Transverse colon (tissue), 4 donors: Measurements from ENCODE around the gene KLHL29.

Experiments
- POLR2AphosphoS5 ChIP-seq, 3 donors: sonication (generic); formaldehyde crosslinking; IDR thresholded peaks; one replicate each; pipeline ENCODE4 v1.6.1; 2016; ENCODE audit warnings: antibody characterized with exemption in 3 of 3
- TF ChIP-seq, protein P1 (sequence below), 5 experiments: fragments of 200-600 bp in 3 of 5; fragments of 450-650 bp in 2 of 5; sonication (generic) in 3 of 5; IDR thresholded peaks; 1 replicate in 2 of 5; 2 replicates in 3 of 5; pipeline ENCODE4 v1.5.1; 2016 to 2017; ENCODE audit warnings: antibody characterized with exemption in 5 of 5, inconsistent platforms in 3 of 5, mild to moderate bottlenecking in 2 of 5, moderate library complexity in 1 of 5

DNA sequence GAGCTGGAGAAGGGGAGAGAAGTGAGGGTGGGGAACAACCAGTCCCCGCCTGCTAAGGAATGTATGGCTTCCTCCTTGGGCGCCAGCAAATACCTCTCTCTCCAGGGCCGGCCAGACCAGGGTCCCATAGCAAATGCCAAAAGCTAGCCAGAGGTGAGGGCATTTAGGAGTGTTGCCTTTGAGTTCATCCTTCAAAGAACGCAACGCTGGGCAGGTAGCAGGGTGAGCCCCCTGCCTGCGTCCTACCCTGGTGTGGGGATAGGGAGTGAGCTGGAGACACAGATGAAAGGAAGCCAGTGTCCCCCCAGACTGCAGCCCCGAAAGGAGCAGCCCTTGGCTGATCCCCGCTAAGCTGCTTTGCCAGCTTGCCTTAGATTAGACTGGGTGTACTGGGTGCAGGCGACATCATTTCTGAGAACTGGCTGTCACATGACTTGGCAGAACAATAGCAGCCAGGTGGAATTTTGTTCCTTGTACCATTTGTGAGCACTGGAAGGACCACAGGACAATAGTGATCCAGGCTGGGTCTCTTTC lies 40.4 kb downstream of the KLHL29 start:
- TF ChIP-seq, protein P1, sequence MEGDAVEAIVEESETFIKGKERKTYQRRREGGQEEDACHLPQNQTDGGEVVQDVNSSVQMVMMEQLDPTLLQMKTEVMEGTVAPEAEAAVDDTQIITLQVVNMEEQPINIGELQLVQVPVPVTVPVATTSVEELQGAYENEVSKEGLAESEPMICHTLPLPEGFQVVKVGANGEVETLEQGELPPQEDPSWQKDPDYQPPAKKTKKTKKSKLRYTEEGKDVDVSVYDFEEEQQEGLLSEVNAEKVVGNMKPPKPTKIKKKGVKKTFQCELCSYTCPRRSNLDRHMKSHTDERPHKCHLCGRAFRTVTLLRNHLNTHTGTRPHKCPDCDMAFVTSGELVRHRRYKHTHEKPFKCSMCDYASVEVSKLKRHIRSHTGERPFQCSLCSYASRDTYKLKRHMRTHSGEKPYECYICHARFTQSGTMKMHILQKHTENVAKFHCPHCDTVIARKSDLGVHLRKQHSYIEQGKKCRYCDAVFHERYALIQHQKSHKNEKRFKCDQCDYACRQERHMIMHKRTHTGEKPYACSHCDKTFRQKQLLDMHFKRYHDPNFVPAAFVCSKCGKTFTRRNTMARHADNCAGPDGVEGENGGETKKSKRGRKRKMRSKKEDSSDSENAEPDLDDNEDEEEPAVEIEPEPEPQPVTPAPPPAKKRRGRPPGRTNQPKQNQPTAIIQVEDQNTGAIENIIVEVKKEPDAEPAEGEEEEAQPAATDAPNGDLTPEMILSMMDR (IDR thresholded peaks at IDR 0.05): no peak
- TF ChIP-seq POLR2AphosphoS5 (IDR thresholded peaks at IDR 0.05): no peak
